HepG2 (cell line): ENCODE results near the gene METRN. TPM values are rescaled to one million over a fixed set of nuclear protein-coding genes. Genes with fewer than 3 reads are reported as not detected.

Source experiments
- ATF4 ChIP-seq, 2 experiments: fragments of 450-650 bp in 1 of 2; sonication (generic) in 1 of 2; formaldehyde crosslinking; IDR thresholded peaks; 2 replicates each; pipeline versions ENCODE4 v1.5.0 to v1.8.0; 2020 to 2022; ENCODE audit warnings: mild to moderate bottlenecking in 1 of 2, missing genetic modification reagents in 1 of 2
- GATA4 ChIP-seq: sonication (generic); IDR thresholded peaks from 2 replicates; pipeline ENCODE4 v1.6.1; 2016; ENCODE audit warnings: antibody characterized with exemption, low read depth, borderline replicate concordance
- NFKB2 ChIP-seq: sonication (generic); formaldehyde crosslinking; IDR thresholded peaks from 2 replicates; pipeline ENCODE4 v1.4.0; 2020; ENCODE audit warnings: missing genetic modification reagents, borderline replicate concordance
- PHF8 ChIP-seq: sonication (generic); formaldehyde crosslinking; IDR thresholded peaks from 2 replicates; pipeline ENCODE4 v1.5.0; 2020; ENCODE audit warnings: missing genetic modification reagents
- SRSF4 ChIP-seq: fragments of 200-400 bp; formaldehyde crosslinking; IDR thresholded peaks from one replicate; pipeline ENCODE4 v1.6.1; 2018; ENCODE audit warnings: mild to moderate bottlenecking, low read depth, low read length, moderate library complexity; ENCODE audit not compliant: poor library complexity, severe bottlenecking
- ZBTB42 ChIP-seq: sonication (generic); formaldehyde crosslinking; IDR thresholded peaks from 2 replicates; pipeline ENCODE4 v1.5.0; 2020; ENCODE audit warnings: mild to moderate bottlenecking, missing genetic modification reagents
- ZNF10 ChIP-seq: sonication (generic); formaldehyde crosslinking; IDR thresholded peaks from 2 replicates; pipeline ENCODE4 v1.4.0; 2020; ENCODE audit warnings: mild to moderate bottlenecking, low read depth, missing genetic modification reagents, borderline replicate concordance
- ZNF274 ChIP-seq: sonication (generic); formaldehyde crosslinking; IDR thresholded peaks from 2 replicates; pipeline ENCODE4 v1.5.1; 2020; ENCODE audit warnings: mild to moderate bottlenecking, missing genetic modification reagents
- ZNF296 ChIP-seq: sonication (generic); formaldehyde crosslinking; conservative IDR thresholded peaks from 2 replicates; pipeline ENCODE4 v1.5.0; 2020; ENCODE audit warnings: mild to moderate bottlenecking, missing genetic modification reagents
- ZNF329 ChIP-seq: sonication (generic); formaldehyde crosslinking; IDR thresholded peaks from 2 replicates; pipeline ENCODE4 v1.9.0; 2021; ENCODE audit warnings: low read depth, mild to moderate bottlenecking, missing genetic modification reagents
- ZNF615 ChIP-seq: sonication (generic); formaldehyde crosslinking; IDR thresholded peaks from 2 replicates; pipeline ENCODE4 v1.5.0; 2020; ENCODE audit warnings: mild to moderate bottlenecking, missing genetic modification reagents, borderline replicate concordance
- ZNF746 ChIP-seq: sonication (generic); formaldehyde crosslinking; IDR thresholded peaks from 2 replicates; pipeline ENCODE4 v1.8.0; 2022; ENCODE audit warnings: mild to moderate bottlenecking, missing genetic modification reagents
- polyA plus RNA-seq, 8 experiments: library from polyadenylated mRNA; depleted of rRNA in 3 of 8; stranded (reverse) in 7 of 8; unstranded in 1 of 8; fragments of >200 nt; fragmentation: Illumina TruSeq in 4 of 8; extraction: Trizol in 4 of 8; gene quantifications; 2 replicates each; pipeline versions ENCODE4 v1.2.1 to v1.2.3, GENCODE V29; 2011 to 2016; ENCODE audit warnings: low read depth in 4 of 8, missing spikeins in 1 of 8, mixed read lengths in 1 of 8; ENCODE audit not compliant: insufficient read depth in 1 of 8
- total RNA-seq, 5 experiments: library from RNA; depleted of rRNA; stranded (reverse); fragments of >200 nt; fragmentation: Illumina TruSeq; extraction: Trizol; gene quantifications; 2 replicates each; pipeline ENCODE4 v1.2.3, GENCODE V29; 2016; ENCODE audit warnings: low read depth in 1 of 5
- TF ChIP-seq, protein P1 (sequence below): sonication (generic); formaldehyde crosslinking; IDR thresholded peaks from 2 replicates; pipeline ENCODE4 v1.4.0; 2020; ENCODE audit warnings: mild to moderate bottlenecking, missing genetic modification reagents
- TF ChIP-seq, protein P2 (sequence below): sonication (generic); formaldehyde crosslinking; IDR thresholded peaks from 2 replicates; pipeline ENCODE4 v1.4.0; 2020; ENCODE audit warnings: missing genetic modification reagents; ENCODE audit errors: not compliant biosample characterization
- TF ChIP-seq, protein P3 (sequence below): sonication (generic); formaldehyde crosslinking; IDR thresholded peaks from 2 replicates; pipeline ENCODE4 v1.4.0; 2020; ENCODE audit warnings: mild to moderate bottlenecking, missing genetic modification reagents

Gene METRN
- total and polyA plus RNA-seq, 2 of the 13 experiments (the other 11 are each of a cell fraction or from before 2014, with no cell fraction given) = 25.5 to 46.1 TPM

- TF ChIP-seq, protein P1, sequence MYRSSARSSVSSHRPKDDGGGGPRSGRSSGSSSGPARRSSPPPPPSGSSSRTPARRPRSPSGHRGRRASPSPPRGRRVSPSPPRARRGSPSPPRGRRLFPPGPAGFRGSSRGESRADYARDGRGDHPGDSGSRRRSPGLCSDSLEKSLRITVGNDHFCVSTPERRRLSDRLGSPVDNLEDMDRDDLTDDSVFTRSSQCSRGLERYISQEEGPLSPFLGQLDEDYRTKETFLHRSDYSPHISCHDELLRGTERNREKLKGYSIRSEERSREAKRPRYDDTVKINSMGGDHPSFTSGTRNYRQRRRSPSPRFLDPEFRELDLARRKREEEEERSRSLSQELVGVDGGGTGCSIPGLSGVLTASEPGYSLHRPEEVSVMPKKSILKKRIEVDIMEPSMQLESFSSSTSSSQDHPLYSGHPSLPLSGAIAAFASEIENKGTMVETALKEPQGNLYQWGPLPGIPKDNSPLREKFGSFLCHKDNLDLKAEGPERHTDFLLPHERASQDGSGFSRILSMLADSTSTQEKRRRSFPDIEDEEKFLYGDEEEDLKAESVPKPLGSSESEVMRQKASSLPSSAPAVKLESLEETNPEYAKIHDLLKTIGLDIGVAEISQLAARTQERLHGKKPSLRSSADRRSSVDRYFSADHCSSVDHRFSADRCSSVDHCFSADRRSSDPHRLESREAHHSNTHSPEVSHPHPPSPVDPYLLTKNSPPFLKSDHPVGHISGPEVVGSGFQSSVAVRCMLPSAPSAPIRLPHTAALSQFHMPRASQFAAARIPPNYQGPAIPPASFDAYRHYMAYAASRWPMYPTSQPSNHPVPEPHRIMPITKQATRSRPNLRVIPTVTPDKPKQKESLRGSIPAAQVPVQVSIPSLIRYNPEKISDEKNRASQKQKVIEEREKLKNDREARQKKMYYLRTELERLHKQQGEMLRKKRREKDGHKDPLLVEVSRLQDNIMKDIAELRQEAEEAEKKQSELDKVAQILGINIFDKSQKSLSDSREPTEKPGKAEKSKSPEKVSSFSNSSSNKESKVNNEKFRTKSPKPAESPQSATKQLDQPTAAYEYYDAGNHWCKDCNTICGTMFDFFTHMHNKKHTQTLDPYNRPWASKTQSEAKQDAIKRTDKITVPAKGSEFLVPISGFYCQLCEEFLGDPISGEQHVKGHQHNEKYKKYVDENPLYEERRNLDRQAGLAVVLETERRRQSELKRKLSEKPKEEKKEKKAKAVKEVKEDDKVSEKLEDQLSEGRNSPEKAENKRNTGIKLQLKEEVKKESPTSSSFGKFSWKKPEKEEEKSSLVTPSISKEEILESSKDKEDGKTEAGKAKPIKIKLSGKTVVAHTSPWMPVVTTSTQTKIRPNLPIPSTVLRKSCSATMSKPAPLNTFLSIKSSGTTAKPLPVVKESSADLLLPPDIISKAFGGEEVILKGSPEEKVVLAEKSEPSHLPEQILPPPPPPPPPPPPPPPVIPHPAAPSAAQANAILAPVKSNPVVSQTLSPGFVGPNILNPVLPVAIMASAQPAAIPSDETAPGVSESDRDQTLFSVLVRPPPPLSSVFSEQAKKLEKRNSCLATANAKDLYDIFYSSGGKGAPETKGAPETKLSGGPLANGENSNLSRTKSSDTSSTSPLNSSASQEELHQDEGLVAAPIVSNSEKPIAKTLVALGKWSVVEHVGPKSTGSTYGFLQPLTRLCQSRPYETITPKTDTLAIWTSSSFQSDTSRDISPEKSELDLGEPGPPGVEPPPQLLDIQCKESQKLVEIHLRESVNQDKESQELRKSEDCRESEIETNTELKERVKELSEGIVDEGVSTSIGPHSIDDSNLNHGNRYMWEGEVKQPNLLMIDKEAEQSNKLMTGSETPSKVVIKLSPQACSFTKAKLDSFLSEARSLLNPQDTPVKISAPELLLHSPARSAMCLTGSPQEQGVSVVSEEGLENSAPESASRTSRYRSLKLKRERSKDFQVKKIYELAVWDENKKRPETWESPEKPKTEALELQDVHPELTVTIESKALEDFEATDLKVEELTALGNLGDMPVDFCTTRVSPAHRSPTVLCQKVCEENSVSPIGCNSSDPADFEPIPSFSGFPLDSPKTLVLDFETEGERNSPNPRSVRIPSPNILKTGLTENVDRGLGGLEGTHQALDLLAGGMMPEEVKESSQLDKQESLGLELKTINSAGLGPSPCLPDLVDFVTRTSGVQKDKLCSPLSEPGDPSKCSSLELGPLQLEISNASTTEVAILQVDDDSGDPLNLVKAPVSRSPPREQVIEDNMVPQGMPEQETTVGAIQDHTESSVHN (CRISPR knock-in tag) = no peak
- TF ChIP-seq ZBTB42 (CRISPR knock-in tag) = no peak
- TF ChIP-seq ZNF746 = no peak
- no peak for TF ChIP-seq ZNF10 (CRISPR knock-in tag)
- TF ChIP-seq NFKB2 (CRISPR knock-in tag) = no peak
- TF ChIP-seq SRSF4 = no peak
- TF ChIP-seq, protein P2, sequence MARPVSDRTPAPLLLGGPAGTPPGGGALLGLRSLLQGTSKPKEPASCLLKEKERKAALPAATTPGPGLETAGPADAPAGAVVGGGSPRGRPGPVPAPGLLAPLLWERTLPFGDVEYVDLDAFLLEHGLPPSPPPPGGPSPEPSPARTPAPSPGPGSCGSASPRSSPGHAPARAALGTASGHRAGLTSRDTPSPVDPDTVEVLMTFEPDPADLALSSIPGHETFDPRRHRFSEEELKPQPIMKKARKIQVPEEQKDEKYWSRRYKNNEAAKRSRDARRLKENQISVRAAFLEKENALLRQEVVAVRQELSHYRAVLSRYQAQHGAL (CRISPR knock-in tag) = no peak
- no peak for TF ChIP-seq ZNF329 (CRISPR knock-in tag)
- TF ChIP-seq ZNF615 (CRISPR knock-in tag) = no peak
- TF ChIP-seq GATA4 = no peak
- TF ChIP-seq PHF8 (CRISPR knock-in tag) = peak; percentile 42; the same call in 1 of the 2 replicates
- no peak for TF ChIP-seq ATF4 (CRISPR knock-in tag; IDR thresholded peaks at IDR 0.05)
- no peak for TF ChIP-seq ZNF296 (CRISPR knock-in tag)
- 0 out of 2 replicates have a peak, but pooled peaks have one; percentile 61 for TF ChIP-seq ZNF274
- TF ChIP-seq, protein P3, sequence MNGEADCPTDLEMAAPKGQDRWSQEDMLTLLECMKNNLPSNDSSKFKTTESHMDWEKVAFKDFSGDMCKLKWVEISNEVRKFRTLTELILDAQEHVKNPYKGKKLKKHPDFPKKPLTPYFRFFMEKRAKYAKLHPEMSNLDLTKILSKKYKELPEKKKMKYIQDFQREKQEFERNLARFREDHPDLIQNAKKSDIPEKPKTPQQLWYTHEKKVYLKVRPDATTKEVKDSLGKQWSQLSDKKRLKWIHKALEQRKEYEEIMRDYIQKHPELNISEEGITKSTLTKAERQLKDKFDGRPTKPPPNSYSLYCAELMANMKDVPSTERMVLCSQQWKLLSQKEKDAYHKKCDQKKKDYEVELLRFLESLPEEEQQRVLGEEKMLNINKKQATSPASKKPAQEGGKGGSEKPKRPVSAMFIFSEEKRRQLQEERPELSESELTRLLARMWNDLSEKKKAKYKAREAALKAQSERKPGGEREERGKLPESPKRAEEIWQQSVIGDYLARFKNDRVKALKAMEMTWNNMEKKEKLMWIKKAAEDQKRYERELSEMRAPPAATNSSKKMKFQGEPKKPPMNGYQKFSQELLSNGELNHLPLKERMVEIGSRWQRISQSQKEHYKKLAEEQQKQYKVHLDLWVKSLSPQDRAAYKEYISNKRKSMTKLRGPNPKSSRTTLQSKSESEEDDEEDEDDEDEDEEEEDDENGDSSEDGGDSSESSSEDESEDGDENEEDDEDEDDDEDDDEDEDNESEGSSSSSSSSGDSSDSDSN = no peak; the same call in 1 of the 2 replicates
Observed at GRCh38 chr16:714558-715476, at the start of gene METRN (continued).
